Hematopoietic multipotent progenitor cell treated with erythropoietin and hydrocortisone succinate and interleukin-3 and kit ligand, for 6 days (in vitro differentiated cells): Measurements from ENCODE around the gene ANKRD11.
"Not testable (repeated sequence)": the region's sequence is repeated elsewhere in the genome, so short reads cannot be mapped to it uniquely, and the experiment has no call there.

ENCODE experiments used
- DNase-seq: peaks from one replicate; pipeline ENCODE4 v3.0.0-alpha.2; 2015

Gene ANKRD11

DNA sequence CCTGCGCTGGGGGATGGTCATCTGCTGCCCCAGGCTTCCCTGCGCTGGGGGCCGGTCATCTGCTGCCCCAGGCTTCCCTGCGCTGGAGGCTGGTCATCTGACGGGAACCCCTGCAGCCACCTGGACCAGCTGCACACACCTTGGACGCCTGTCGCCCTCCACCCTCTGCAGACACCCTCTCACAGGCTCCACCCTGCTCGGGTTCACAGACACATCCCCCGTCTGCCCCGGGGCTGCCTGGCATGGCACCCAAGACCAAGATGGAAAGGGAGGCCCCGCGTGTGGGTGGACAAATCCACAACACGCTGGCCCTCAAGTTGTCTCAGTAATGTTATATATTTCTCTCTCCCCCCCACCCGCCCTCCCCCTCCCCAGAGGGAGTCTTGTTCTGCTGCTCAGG, 89.6 kb downstream of the ANKRD11 start:
- DNase-seq: no peak

DNA sequence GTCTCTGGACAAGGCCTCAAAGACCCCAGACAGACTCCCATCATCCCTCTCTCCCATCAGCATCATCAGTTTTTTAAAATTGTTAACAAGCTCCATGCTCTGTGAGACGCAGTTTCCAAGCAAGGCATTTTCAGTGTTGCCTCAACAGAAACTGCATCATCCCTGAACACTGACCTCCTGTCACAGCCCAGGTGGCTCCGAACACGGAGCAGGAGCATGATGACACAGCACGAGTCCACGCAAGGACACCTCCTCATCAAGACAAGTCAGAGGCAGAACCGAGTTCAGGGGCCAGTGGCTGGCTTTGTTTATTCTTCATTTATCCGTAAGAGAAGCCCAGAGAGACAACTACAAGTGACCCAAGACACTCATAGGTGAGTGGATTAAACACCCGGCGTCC, 91.4 kb downstream of the ANKRD11 start:
- no peak for DNase-seq

DNA sequence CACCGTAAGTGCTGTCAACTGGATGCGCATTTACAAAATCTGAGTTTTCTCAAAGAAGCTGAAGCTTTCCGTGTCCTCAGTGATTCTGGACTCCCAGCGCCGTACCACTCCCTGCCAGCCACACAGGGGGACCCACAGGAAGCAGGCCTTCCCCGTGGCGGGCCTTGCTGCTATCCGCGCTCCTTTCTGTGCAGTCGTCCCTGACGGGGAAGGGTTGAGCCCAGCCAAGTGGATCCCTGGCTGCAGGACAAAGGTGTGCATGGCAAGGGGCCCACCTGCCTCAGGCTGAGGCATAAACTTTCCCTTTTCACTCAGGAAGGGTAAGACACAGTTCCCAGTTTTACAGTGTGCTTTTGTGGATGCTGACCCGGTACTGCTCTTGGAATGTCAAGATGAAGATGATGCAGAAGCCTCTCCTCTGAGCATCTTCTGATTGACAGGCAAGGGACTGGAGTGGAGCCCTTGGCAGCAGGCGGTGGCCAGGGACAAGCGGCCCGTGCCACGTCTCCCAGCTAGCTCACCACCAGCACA, 93.0 kb downstream of the ANKRD11 start:
- no peak for DNase-seq

DNA sequence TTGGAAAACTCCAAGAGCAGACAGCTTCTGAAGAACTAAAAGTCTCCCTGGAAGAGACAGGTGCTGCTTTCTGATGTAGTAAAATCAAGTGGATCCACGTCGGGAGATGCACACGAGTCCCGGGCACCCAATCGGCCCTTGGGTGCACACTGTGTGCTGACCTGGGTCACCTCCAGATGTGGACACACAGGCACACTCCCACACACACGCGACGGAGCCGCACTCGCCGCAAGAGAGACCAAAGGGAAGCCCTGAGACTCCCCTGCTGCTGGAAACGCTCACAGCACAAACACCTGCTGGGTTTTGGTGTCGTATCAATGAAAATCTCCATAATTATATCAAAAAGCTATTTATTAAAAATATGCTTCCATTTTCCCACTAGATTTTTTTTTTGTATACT, 94.2 kb downstream of the ANKRD11 start:
- no peak for DNase-seq

DNA sequence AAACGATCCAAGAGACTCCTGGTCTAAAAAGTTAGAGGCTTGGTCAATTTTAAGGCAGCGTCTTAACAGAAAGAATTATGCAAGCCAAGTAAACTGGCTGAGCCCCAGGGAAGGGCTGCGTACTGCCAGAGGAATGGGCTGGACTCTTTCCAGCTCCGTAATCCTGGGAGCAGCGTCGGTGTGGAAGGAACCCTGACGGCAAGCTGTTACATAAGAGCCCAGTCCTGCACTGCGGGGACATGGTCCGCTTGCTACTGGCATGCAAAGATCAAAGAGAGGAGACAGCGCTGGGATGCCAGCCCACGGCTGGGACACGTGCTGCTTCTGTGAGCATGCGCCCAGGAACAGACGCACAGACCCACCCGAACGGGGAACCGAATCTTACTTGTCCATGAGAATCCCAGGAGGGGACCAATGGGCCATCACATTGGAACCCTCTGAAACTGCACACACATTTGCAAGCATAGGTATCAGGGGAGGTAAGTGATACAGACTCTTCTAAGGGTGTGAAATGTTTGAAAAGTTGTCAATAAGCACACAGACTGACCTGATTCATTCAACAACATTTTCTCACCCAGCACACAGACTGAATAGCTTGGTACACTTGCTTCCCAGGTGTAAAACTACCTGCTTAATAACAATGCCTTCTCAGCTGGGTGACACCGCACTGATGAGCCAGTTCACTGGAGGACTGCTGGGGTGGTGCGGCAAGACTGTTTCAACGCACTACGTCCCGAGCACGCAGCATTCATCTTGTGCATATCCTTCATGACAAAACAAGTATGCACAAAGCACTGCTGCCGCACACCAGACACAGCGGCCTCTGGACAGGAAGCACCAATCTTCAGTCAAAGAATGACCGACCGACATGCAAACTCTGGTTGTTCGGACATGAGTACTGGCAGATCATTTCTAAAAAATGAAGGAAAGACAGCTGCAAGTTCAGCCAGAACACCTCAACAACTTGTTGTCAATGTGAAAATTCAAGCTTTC, 94.9 kb downstream of the ANKRD11 start:
- no peak for DNase-seq

DNA sequence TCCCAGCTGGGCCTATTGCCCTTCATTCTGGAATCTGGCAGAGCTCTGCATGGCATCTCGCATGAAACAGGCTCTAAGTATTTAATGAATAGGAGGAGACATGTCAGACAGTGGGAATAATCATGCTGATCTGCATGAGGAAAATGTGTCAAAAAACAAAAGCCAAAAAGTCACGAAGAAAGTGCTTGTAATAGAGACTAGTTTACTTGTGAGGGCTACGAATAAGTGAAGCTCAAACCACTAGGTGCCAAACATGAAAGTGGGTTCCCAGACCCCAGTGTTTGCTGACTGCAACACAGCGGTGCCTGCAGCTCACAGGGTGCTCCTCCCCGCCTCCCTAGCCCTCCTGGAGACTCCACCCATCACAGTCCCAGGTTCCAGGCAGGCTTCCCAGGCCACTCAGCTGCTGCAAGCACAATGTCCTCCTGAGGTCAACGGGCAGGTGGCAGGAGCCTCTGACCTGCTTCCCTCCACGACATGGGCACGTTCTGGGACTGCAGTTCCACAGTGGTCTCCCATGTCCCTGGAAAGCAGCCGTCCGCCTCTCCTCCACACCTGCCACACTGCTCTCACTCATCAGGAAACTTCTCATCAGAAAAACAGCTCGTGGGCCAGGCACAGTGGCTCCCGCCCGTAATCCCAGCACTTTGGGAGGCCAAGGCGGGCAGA, 96.5 kb downstream of the ANKRD11 start:
- DNase-seq: no peak

DNA sequence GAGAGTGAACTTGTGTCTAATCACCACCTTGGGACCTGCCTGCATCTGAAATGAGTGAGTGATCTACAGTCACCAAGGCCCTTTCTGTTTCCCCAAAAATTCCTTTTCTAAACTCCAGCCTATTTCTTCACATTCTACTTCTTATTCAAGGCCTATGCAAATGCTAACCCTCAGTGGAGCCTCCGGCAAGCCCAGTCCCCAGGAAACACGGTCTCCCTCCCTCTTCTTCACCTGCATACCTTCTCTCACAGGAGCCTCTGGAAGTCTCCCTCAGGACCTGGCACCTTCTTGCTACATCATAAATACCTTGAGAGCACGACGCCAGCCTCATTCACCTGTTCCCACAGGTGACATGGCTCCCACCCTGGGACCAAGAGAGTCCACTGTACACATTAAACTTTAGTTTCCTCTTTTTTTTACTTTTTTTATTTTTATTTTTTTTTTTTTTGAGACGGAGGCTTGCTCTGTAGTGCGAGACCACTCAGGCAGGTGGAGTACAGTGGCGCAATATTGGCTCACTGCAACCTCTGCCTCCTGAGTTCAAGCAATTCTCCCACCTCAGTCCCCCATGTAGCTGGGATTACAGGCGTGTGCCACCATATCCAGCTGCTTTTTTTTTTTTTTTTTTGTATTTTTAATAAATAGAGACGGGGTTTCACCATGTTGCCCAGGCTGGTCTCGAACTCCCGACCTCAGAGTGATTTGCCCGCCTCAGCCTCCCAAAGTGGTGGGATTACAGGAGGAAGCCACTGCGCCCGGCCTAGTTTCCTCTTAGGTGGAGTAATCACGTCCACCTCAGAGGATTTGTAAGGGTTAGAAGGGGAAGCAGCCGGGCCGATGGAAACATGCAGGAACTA, 97.3 kb downstream of the ANKRD11 start:
- DNase-seq: no peak

DNA sequence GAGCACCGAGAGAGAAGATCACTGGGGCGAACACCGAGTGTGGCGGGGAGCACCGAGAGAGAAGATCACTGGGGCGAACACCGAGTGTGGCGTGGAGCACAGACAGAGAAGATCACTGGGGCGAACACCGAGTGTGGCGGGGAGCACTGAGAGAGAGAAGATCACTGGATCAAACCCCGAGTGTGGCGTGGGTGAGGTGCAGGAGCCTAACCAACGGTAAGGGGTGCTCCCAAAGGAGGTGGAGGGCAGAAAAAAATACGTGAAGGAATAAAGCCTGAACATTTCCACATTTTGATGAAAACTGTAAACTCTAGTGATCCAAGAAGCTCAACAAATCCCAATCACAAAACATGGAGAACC, 100.2 kb downstream of the ANKRD11 start:
- DNase-seq: not testable (repeated sequence)

DNA sequence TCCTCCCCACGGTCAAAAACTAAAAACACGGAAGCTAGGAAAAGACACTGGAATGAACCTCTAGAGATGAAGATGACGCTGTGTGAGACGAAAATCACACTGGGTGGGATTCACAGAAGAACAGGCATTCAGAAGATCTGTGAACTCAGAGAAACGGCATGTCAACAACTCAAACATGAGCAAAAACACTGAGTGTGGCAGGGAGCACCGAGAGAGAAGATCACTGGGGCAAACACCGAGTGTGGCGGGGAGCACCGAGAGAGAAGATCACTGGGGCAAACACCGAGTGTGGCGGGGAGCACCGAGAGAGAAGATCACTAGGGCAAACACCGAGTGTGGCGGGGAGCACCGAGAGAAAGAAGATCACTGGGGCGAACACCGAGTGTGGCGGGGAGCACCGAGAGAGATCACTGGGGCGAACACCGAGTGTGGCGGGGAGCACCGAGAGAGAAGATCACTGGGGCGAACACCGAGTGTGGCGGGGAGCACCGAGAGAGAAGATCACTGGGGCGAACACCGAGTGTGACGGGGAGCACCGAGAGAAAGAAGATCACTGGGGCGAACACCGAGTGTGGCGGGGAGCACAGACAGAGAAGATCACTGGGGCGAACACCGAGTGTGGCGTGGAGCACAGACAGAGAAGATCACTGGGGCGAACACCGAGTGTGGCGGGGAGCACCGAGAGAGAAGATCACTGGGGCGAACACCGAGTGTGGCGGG, 100.7 kb downstream of the ANKRD11 start:
- DNase-seq: not testable (repeated sequence)

DNA sequence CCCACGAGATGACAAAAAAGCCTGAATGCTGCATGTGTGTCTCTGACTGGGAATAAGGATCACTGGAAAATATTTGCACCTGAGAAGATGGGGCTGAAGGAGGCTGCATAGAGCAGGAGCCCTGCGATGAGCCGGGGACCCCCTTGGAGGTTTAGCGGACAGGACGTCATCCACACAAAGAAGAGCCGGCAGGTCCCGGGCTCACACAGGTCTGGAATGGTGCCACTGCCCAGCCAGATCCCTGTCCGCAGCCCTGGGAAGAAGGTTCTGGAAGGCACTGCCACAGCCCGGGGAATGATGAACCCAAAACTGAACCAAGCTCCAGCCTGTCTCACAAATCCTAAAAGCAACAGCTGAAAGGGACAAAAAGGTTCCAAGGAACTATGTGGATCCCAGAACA, 101.8 kb downstream of the ANKRD11 start:
- DNase-seq: no peak

DNA sequence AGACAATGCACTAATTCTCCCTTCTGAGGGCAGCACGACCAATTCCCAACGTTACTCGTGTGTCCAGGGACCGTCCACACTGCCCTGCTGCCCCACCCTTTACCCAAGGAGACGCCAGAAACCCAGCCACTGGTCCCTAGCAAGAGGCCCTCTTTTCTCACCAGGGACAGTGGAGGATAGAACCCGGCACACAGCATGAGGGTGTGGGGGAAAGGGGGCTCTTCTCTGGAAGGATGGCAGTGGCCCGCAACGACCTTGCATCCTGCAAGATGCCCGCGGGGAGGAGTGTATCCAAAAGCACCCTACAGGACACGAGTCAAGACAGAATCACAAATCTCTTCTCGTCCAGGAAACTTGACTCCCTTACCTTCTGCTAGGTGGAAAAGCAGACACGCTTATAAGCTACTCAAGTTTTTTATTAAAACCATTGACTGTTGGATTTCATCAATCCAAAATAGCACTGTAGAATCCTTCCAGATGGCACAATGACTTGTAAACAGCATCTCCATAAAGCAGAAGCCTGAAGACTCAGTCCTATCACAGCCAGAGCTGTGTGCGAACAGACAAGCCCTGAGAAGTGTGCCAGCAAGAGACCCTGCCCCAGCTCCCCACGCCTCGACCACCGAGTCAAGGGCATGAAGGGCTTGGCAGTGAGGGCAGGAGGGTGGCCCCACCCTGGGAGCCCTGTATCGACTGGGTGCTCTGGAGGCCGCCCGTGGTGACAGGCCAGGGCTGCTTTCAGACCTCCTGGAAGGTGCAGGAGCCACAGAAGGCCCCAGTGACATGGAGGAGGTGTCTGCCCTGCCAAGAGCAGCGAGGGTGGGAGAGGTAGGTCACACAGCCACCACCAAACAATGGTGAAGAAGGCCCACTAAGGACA, 103.8 kb downstream of the ANKRD11 start:
- no peak for DNase-seq

DNA sequence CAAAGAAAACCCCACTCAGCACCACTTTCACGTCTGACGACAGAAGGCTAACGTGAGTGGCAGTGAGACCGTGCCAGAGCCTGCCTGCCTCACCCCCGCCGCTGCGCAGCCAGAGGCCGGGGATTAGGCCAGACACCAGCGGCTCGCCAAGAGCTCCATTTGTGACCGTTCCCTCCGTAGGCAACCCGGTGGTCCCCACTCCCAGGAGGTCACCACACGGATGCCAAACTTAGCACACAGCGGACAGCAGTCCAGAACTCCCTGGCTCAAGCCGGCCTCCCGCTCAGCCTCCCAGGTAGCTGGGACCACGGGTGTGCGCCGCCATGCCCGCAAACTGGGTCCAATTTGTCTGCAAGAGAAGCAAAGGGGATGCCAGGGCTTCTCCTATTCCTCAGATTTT, 104.6 kb downstream of the ANKRD11 start:
- no peak for DNase-seq

DNA sequence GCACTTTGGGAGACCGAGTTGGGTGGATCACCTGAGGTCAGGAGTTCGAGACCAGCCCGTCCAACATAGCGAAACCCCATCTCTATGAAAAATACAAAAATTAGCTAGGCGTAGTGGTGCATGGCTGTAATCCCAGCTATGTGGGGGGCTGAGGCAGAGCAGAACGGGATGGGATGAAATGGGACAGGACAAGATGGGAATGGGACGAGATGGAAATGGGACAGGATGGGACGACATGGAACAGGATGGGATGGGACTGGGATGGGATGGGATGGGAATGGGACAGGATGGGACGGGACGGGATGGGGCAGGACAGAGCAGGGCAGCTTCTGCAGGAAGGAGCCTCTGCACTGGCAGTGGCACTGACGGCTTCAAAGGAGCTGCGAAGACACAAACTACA, 106.1 kb downstream of the ANKRD11 start:
- no peak for DNase-seq

DNA sequence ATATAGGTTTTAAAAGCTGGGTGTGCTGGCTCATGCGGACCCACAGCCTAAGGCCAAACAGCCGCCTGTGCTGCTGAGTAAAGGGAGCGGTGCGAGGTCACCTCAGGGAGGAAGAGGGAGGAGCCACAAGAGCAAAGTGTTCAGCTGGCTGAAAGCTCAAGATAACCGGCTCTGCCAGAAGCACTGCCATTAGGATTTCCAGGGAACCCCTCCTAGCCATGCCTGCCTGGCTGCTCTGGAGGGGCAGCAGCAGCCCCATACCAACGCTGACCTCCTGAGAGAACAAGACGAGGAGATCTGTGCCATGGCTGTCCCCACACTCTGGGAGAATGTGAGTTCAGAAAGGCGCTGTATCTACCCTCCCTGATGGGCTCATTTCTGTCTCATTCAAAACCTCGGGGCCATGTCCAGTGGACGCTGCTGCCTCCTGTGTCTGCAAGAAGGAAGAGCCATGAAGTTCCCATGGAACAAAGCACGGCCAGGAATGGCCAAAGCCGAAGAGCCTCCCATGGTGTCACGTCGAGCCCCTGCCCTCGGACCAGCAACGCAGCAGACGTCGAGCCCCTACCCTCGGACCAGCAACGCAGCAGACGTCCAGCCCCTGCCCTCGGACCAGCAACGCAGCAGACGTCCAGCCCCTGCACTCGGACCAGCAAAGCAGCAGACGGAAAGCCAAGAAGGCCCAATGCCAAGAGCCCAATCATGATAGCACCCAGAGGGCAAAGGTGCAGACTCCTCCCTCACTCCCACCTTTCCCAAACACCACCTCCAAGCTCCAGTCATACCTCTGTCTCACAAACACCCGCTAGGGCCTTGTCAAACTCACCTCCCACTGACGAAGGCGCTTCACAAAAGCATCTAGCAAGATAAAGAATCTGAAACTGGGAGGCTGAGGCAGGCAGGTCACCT, 107.0 kb downstream of the ANKRD11 start:
- DNase-seq: peak; percentile 91

DNA sequence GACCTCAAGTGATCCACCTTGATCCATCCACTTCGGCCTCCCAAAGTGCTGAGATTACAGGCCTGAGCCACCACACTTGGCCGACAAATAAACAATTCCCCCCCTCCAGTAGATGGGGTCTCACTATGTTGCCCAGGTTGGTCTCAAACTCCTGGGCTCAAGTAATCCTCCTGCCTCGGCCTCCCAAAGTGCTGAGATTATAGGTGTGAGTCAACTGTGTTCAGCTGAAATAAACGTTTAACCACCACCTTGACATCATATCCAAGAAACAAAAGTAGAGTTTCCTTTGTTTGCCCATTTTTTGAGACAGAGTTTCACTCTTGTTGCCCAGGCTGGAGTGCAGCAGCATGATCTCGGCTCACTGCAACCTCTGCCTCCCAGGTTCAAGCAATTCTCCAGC, 107.8 kb downstream of the ANKRD11 start:
- not testable (repeated sequence) for DNase-seq

DNA sequence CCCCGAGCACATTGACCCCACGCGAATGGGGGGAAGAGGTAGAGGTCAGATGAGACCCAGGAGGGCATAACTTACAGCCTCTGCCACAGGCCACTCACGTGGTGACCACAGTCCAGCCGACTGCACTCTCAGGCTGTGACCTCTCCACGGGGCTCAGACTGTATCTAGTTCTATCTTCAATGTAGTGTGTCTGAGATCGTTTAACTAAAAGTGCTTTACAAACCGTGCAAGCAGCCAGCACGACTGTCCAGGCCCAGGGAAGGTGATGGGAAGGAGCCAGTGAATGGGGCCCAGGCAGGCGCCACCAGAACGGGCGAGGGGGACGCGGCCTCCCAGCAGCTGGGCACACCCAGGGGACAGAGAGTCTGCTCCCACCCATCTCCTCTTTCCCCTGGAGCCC, 108.6 kb downstream of the ANKRD11 start:
- DNase-seq: no peak

DNA sequence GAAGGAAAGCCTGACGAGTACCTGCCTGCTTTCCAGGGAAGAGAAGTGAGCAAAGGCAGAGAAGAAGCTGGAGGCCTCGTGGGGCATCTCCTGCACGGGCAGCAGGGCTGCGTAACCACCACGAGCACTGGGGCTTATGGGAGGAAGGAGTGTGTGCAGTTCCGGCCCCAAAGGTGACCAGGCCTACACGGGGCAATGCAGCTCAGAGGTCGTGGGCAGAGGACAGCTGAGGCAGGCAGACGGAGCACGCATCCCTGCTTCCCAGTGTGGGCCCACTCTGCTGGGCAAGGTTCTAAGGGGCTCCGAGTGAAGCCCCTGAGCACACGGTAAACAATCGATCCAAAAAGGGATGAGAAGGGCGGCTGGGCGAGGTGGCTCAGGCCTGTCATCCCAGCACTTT, 109.7 kb downstream of the ANKRD11 start:
- no peak for DNase-seq

DNA sequence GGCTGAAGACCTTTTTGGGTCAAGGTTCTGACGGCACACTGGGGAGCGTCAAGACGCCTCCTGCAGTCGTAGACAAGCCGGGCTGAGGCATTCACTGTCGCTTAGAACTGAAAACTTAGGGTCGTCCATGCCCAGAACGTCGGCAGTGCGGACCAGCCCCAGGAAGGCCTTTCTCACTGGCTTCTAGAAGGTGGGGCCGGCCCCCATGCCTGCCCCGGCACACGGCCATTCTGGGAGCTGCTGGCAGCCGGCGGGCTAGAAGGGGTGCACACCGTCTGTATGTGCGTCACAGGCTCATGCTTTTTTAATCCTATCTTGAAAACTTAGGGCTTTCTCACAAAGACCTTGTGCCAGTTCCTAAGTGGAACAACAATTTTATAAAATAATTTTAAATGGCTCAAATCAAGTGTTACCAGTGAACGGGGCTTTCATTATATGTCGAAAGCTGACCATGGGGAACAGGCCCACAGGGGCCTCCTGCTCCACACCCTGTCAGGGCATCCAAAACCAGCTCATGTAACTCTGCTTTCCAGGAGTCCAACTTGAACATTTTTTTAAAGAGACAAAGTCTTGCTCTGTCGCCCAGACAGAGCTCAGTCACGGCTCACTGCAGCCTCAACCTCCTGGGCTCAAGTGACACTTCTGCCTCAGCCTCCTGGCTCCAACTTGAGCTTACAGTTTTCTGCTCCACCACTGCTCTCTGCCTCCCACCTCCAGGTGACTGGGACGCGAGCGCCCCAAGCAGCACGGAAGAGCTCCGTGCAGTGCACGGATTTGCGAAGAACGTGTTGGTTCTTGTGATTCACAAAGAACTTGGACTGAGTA, 111.2 kb downstream of the ANKRD11 start:
- no peak for DNase-seq

DNA sequence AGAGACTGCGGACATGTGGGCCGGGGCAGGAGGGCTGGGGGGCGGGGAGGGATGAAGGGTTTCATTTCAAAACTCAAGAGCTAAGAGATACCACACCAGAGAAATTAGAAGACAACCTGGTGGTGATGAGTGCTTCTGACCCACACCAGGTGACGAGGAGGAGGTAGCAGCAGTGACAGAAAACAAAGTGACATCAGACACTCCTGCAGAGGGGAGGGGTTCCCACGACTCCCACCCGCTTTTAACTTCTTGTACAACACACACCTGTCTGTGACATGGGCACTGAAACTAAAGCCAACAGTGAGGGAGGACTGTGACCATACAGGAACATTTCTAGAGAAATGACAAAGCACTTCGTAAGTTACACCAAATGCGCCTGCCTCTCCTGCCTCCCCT, 112.9 kb downstream of the ANKRD11 start:
- no peak for DNase-seq
